SK-N-SH (cell line): Measurements from ENCODE around the gene TCF12. TPM values are rescaled to one million over a fixed set of nuclear protein-coding genes. Genes with fewer than 3 reads are reported as not detected.

ENCODE experiments used
- CTCF ChIA-PET: fragments of 300-600, 350-600 bp; formaldehyde crosslinking; extraction: SDS; loops from one replicate; lab custom pipeline; 2021; lab: Yijun Ruan, JAX
- POLR2A ChIA-PET: fragments of 350-600 bp; sonication (Branson Sonifier 250); formaldehyde crosslinking; extraction: SDS; loops from one replicate; lab custom pipeline; 2020; ENCODE audit warnings: antibody characterized with exemption, inconsistent platforms; lab: Yijun Ruan, JAX
- DNase-seq: peaks from one replicate; pipeline ENCODE4 v3.0.0; 2012
- H2AFZ ChIP-seq: fragments of 200-600 bp; sonication (generic); 2 replicates; pipeline ENCODE4 v1.8.1; 2016; ENCODE audit warnings: antibody characterized with exemption, mild to moderate bottlenecking, low read depth
- H3F3A ChIP-seq: fragments of 200-600 bp; sonication (generic); replicated peaks from 2 replicates; pipeline ENCODE3; 2016; ENCODE audit warnings: antibody characterized with exemption, mild to moderate bottlenecking; ENCODE audit not compliant: insufficient read depth
- H3K27ac ChIP-seq, 2 experiments: fragments of 200-500 bp in 1 of 2; fragments of 200-600 bp in 1 of 2; sonication (Bioruptor generic) in 1 of 2; sonication (generic), shearing (Covaris generic) in 1 of 2; 2 replicates each; pipeline versions ENCODE4 v1.5.1 to v1.6.1; 2014 to 2016; ENCODE audit warnings: low read depth in 2 of 2, inconsistent platforms in 1 of 2, low read length in 1 of 2, mild to moderate bottlenecking in 1 of 2, mixed read lengths in 1 of 2
- H3K27me3 ChIP-seq: fragments of 200-600 bp; sonication (generic), shearing (Covaris generic); 2 replicates; pipeline ENCODE4 v1.6.1; 2016; ENCODE audit warnings: mixed run types; ENCODE audit not compliant: insufficient read depth
- H3K36me3 ChIP-seq, 2 experiments: fragments of 200-500 bp in 1 of 2; fragments of 200-600 bp in 1 of 2; sonication (Bioruptor generic) in 1 of 2; sonication (generic) in 1 of 2; replicated peaks in 1 of 2; 2 replicates each; pipeline versions ENCODE3 to v1.5.1; 2014 to 2016; ENCODE audit warnings: low read length in 1 of 2, mild to moderate bottlenecking in 1 of 2; ENCODE audit not compliant: insufficient read depth in 2 of 2, control insufficient read depth in 1 of 2
- H3K4me1 ChIP-seq, 2 experiments: fragments of 200-500 bp in 1 of 2; fragments of 200-600 bp in 1 of 2; sonication (Bioruptor generic) in 1 of 2; sonication (generic), shearing (Covaris generic) in 1 of 2; 2 replicates each; pipeline versions ENCODE4 v1.5.1 to v1.6.1; 2014 to 2016; ENCODE audit warnings: low read depth in 1 of 2, low read length in 1 of 2, mixed run types in 1 of 2; ENCODE audit not compliant: insufficient read depth in 2 of 2, control insufficient read depth in 1 of 2
- H3K4me2 ChIP-seq: fragments of 200-600 bp; sonication (generic), shearing (Covaris generic); 2 replicates; pipeline ENCODE4 v1.6.1; 2017; ENCODE audit warnings: mixed run types
- H3K4me3 ChIP-seq, 2 experiments: fragments of 200-500 bp in 1 of 2; fragments of 200-600 bp in 1 of 2; sonication (Bioruptor generic) in 1 of 2; sonication (generic), shearing (Covaris generic) in 1 of 2; 2 replicates each; pipeline versions ENCODE4 v1.5.1 to v1.8.1; 2014 to 2016; ENCODE audit warnings: low read depth in 2 of 2, inconsistent platforms in 1 of 2, low read length in 1 of 2, mild to moderate bottlenecking in 1 of 2, mixed read lengths in 1 of 2, moderate library complexity in 1 of 2
- H3K79me2 ChIP-seq: fragments of 200-600 bp; sonication (generic); 2 replicates; pipeline ENCODE4 v1.8.1; 2017; ENCODE audit warnings: mild to moderate bottlenecking; ENCODE audit not compliant: insufficient read depth
- H3K9ac ChIP-seq: fragments of 200-600 bp; sonication (generic); 2 replicates; pipeline ENCODE4 v1.6.1; 2017; ENCODE audit warnings: mixed run types
- H3K9me2 ChIP-seq: fragments of 200-600 bp; sonication (generic); 2 replicates; pipeline ENCODE4 v1.6.1; 2017; ENCODE audit warnings: mixed run types
- H3K9me3 ChIP-seq: fragments of 200-600 bp; sonication (generic); 2 replicates; pipeline ENCODE4 v1.6.1; 2017; ENCODE audit warnings: mixed run types, mild to moderate bottlenecking, moderate library complexity
- H4K20me1 ChIP-seq: fragments of 200-600 bp; sonication (generic); 2 replicates; pipeline ENCODE4 v1.6.1; 2017; ENCODE audit warnings: mild to moderate bottlenecking, mixed run types; ENCODE audit not compliant: insufficient read depth
- ELF1 ChIP-seq: IDR thresholded peaks from 2 replicates; pipeline ENCODE4 v1.4.0; 2012
- EP300 ChIP-seq, 2 experiments: IDR thresholded peaks; 2 replicates each; pipeline versions ENCODE4 v1.4.0 to v1.6.1; 2012; ENCODE audit warnings: borderline replicate concordance in 1 of 2, low read depth in 1 of 2, low read length in 1 of 2
- FOSL2 ChIP-seq: IDR thresholded peaks from 2 replicates; pipeline ENCODE4 v1.4.0; 2012; ENCODE audit warnings: low read depth, mild to moderate bottlenecking, moderate library complexity, borderline replicate concordance
- FOXM1 ChIP-seq: IDR thresholded peaks from 2 replicates; pipeline ENCODE4 v1.4.0; 2012; ENCODE audit warnings: low read depth, mild to moderate bottlenecking
- GABPA ChIP-seq: IDR thresholded peaks from 2 replicates; pipeline ENCODE4 v1.4.0; 2012; ENCODE audit warnings: low read depth, mild to moderate bottlenecking
- MAX ChIP-seq: IDR thresholded peaks from 2 replicates; pipeline ENCODE4 v1.4.0; 2012; ENCODE audit warnings: low read depth
- MEF2A ChIP-seq: IDR thresholded peaks from 2 replicates; pipeline ENCODE4 v1.4.0; 2012; ENCODE audit warnings: low read depth, borderline replicate concordance
- NRF1 ChIP-seq: IDR thresholded peaks from 2 replicates; pipeline ENCODE4 v1.6.1; 2012; ENCODE audit warnings: low read depth, mild to moderate bottlenecking, low read length
- PBX3 ChIP-seq: IDR thresholded peaks from 2 replicates; pipeline ENCODE4; 2012
- POLR2AphosphoS5 ChIP-seq: IDR thresholded peaks from 2 replicates; pipeline ENCODE4 v1.6.1; 2012; ENCODE audit warnings: low read depth, low read length
- RAD21 ChIP-seq: IDR thresholded peaks from 2 replicates; pipeline ENCODE4 v1.6.1; 2012; ENCODE audit warnings: mild to moderate bottlenecking, low read length
- RFX5 ChIP-seq: IDR thresholded peaks from 2 replicates; pipeline ENCODE4 v1.6.1; 2012; ENCODE audit warnings: mild to moderate bottlenecking, improper control_type of control experiment, low read length
- SIN3A ChIP-seq: IDR thresholded peaks from 2 replicates; pipeline ENCODE4 v1.6.1; 2012; ENCODE audit warnings: low read depth, mild to moderate bottlenecking, low read length, moderate library complexity, borderline replicate concordance
- TCF12 ChIP-seq: IDR thresholded peaks from 2 replicates; pipeline ENCODE4 v1.4.0; 2012
- USF2 ChIP-seq: fragments of 150-350 bp; IDR thresholded peaks from 2 replicates; pipeline ENCODE4 v1.6.1; 2017; ENCODE audit warnings: antibody characterized with exemption, low read length, low read depth, borderline replicate concordance
- YY1 ChIP-seq: IDR thresholded peaks from 2 replicates; pipeline ENCODE4 v1.4.0; 2012; ENCODE audit warnings: low read depth, mild to moderate bottlenecking
- WGBS: methylation state at CpG from one replicate; pipeline ENCODE4 v1.1.6; 2017; ENCODE audit warnings: low lambda C conversion rate; 5-methylcytosine and 5-hydroxymethylcytosine counted together
- polyA plus RNA-seq, 3 experiments: library from polyadenylated mRNA; depleted of rRNA; stranded (reverse); fragments of >200 nt; gene quantifications; 2 replicates each; pipeline ENCODE4 v1.2.3, GENCODE V29; 2012

TCF12 gene
- polyA plus RNA-seq, 1 of the 3 experiments (the other 2 are of a cell fraction), result 49.6 TPM

- H2AFZ ChIP-seq, result no peak overlapping the region
- H3K9me2 ChIP-seq, result no peaks in the 10 kb centered on the region
- no peak for DNase-seq
- H3F3A ChIP-seq, result peaks cover 20% of the 10 kb centered on the region
- H3K4me3 ChIP-seq, result no peak overlapping the region
- H3K4me1 ChIP-seq, result peaks cover 2 to 35% of the 10 kb centered on the region in 2 experiments; a peak in 3 of 4 replicates
- H4K20me1 ChIP-seq, result peaks cover 73% of the 10 kb centered on the region
- peaks cover 19 to 63% of the 10 kb centered on the region in 2 experiments for H3K36me3 ChIP-seq
- no peak overlapping the region for H3K27ac ChIP-seq
- TF ChIP-seq MEF2A, result no peak
- ChIA-PET POLR2A (no interaction called here), CTCF (interaction anchor here (1.2 to 1.4 kb wide), 2 partner anchors 33 to 205 kb away, joined by 3 read pairs; no protein-coding TSS in a partner anchor)
- no peaks in the 10 kb centered on the region for H3K27me3 ChIP-seq
- H3K9me3 ChIP-seq, result no peaks in the 10 kb centered on the region
- peaks cover 98% of the 10 kb centered on the region for H3K79me2 ChIP-seq
- 19% methylated on average over 1 of the region's 1 CpG for WGBS
- no peak overlapping the region for H3K9ac ChIP-seq
- H3K4me2 ChIP-seq, result no peak overlapping the region
Observed at GRCh38 chr15:56933410-56933809, 15.0 kb downstream of the TCF12 start.

- Histone ChIP-seq H3K4me3 (no peak overlapping the region), H3F3A (peaks cover 16% of the 10 kb centered on the region), H3K79me2 (peaks cover 98% of the 10 kb centered on the region), H3K4me2 (no peak overlapping the region), H3K27ac (no peak overlapping the region), H3K9me2 (no peaks in the 10 kb centered on the region), H3K27me3 (no peaks in the 10 kb centered on the region), H3K4me1 (peaks cover 2 to 31% of the 10 kb centered on the region in 2 experiments; a peak in 3 of 4 replicates)
- CTCF ChIA-PET, result interaction anchor here (1.2 to 1.4 kb wide), 2 partner anchors 32 to 205 kb away, joined by 3 read pairs; no protein-coding TSS in a partner anchor
- TF ChIP-seq RFX5, result no peak
- no peak for TF ChIP-seq TCF12
- no peak for TF ChIP-seq RAD21
- no peak for TF ChIP-seq PBX3
- TF ChIP-seq SIN3A, result no peak
- no peak for TF ChIP-seq ELF1
- no peak for TF ChIP-seq EP300 (IDR thresholded peaks at IDR 0.05; ENCODE audit: borderline replicate concordance in 1 of 2, low read depth in 1 of 2, low read length in 1 of 2)
- no peak for TF ChIP-seq POLR2AphosphoS5
- no peak for TF ChIP-seq MEF2A
- no peak for TF ChIP-seq GABPA
- TF ChIP-seq NRF1, result no peak
- no peak for TF ChIP-seq FOSL2
- TF ChIP-seq FOXM1, result no peak
- TF ChIP-seq, all 33 proteins: peak for 0
- Histone ChIP-seq H3K9me3 (no peaks in the 10 kb centered on the region), H4K20me1 (peaks cover 73% of the 10 kb centered on the region), H3K9ac (no peak overlapping the region), H2AFZ (no peak overlapping the region), H3K36me3 (peaks cover 15 to 62% of the 10 kb centered on the region in 2 experiments)
- POLR2A ChIA-PET, result no interaction called here
- DNase-seq, result no peak
Observed at GRCh38 chr15:56933811-56934210, 15.4 kb downstream of the TCF12 start.

GRCh38 chr15:56934269-56934668, 15.8 kb downstream of the TCF12 start:
- peaks cover 71% of the 10 kb centered on the region for H4K20me1 ChIP-seq
- H3K27me3 ChIP-seq, result no peaks in the 10 kb centered on the region
- H3K79me2 ChIP-seq, result peaks cover 98% of the 10 kb centered on the region
- H3F3A ChIP-seq, result peaks cover 11% of the 10 kb centered on the region
- no peak for TF ChIP-seq USF2
- no peak for TF ChIP-seq MAX
- no peak for TF ChIP-seq YY1
- no peaks in the 10 kb centered on the region for H3K9me2 ChIP-seq
- H3K4me3 ChIP-seq, result no peak overlapping the region
- no peak overlapping the region for H3K4me2 ChIP-seq
- no peak overlapping the region for H3K27ac ChIP-seq
- H3K9ac ChIP-seq, result no peak overlapping the region
- ChIA-PET POLR2A (no interaction called here), CTCF (no interaction called here)
- H3K36me3 ChIP-seq, result peaks cover 11 to 59% of the 10 kb centered on the region in 2 experiments
- DNase-seq, result no peak
- H3K9me3 ChIP-seq, result no peaks in the 10 kb centered on the region
- H2AFZ ChIP-seq, result no peak overlapping the region
- peaks cover 2 to 26% of the 10 kb centered on the region in 2 experiments; a peak in 3 of 4 replicates for H3K4me1 ChIP-seq
- WGBS, result 91% methylated on average over 5 of the region's 5 CpGs
